Measurements from ENCODE around the gene AKAP12.

DNA sequence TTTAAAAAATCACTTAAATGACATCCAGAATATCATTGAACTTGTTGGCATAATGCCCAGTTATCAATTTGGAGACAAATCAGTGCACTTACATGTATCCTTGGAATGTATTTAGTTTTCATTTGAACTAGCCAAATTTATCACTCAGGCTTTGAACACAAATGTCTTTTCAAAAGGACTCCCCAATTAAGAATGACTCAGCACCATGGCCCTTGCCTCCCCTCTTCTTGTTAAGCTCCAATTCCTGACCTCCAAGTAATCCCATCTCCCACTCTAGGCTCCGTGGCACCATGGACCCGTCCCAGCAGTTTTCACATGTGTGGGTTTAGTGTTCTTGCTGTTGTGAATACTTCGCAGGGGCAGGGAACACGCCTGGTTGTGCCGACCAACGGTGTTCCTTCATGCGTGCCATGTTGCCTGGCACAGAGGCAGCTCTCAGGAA lies 2.7 kb downstream of the AKAP12 start:
- TF ChIP-seq, protein P1, sequence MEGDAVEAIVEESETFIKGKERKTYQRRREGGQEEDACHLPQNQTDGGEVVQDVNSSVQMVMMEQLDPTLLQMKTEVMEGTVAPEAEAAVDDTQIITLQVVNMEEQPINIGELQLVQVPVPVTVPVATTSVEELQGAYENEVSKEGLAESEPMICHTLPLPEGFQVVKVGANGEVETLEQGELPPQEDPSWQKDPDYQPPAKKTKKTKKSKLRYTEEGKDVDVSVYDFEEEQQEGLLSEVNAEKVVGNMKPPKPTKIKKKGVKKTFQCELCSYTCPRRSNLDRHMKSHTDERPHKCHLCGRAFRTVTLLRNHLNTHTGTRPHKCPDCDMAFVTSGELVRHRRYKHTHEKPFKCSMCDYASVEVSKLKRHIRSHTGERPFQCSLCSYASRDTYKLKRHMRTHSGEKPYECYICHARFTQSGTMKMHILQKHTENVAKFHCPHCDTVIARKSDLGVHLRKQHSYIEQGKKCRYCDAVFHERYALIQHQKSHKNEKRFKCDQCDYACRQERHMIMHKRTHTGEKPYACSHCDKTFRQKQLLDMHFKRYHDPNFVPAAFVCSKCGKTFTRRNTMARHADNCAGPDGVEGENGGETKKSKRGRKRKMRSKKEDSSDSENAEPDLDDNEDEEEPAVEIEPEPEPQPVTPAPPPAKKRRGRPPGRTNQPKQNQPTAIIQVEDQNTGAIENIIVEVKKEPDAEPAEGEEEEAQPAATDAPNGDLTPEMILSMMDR (IDR thresholded peaks at IDR 0.05; ENCODE audit: low read length): no peak
- TF ChIP-seq EZH2 (optimal IDR thresholded peaks at IDR 0.05; ENCODE audit: low read depth, low read length): no peak

All from MM.1S (cell line).